Endodermal cell (in vitro differentiated cells): ENCODE data around the gene AADACL2. TPM values are rescaled to one million over a fixed set of nuclear protein-coding genes. Genes with fewer than 3 reads are reported as not detected.

Source experiments
- DNase-seq: peaks from one replicate; pipeline ENCODE4 v3.0.0-alpha.2; 2017
- H3K27ac ChIP-seq: 2 replicates; pipeline ENCODE4 v1.5.1; 2013; ENCODE audit warnings: mild to moderate bottlenecking, low read depth, low read length, moderate library complexity
- H3K27me3 ChIP-seq: 2 replicates; pipeline ENCODE4 v1.6.1; 2013; ENCODE audit warnings: mild to moderate bottlenecking, low read length, moderate library complexity; ENCODE audit not compliant: insufficient read depth, control insufficient read depth, poor library complexity, severe bottlenecking
- H3K36me3 ChIP-seq: 2 replicates; pipeline ENCODE4 v1.7.0; 2013; ENCODE audit warnings: mild to moderate bottlenecking, low read length, moderate library complexity; ENCODE audit not compliant: control insufficient read depth, insufficient read depth
- H3K4me1 ChIP-seq: one replicate; pipeline ENCODE4 v1.7.0; 2013; ENCODE audit warnings: low read length; ENCODE audit not compliant: control insufficient read depth, insufficient read depth
- H3K4me3 ChIP-seq: 2 replicates; pipeline ENCODE4 v1.5.1; 2013; ENCODE audit warnings: mild to moderate bottlenecking, low read length, moderate library complexity
- H3K9ac ChIP-seq: 2 replicates; pipeline ENCODE4 v1.6.1; 2013; ENCODE audit warnings: mild to moderate bottlenecking, low read length, moderate library complexity; ENCODE audit not compliant: poor library complexity, severe bottlenecking; ENCODE audit errors: extremely low read depth
- H3K9me3 ChIP-seq: 2 replicates; pipeline ENCODE4 v1.6.1; 2013; ENCODE audit warnings: mild to moderate bottlenecking, low read length, moderate library complexity; ENCODE audit not compliant: control insufficient read depth
- H3K27ac Mint-ChIP-seq: 2 replicates; pipeline ENCODE4 v1.8.0; 2020; ENCODE audit warnings: mixed read lengths
- H3K27me3 Mint-ChIP-seq: 2 replicates; pipeline ENCODE4 v1.8.0; 2021; ENCODE audit warnings: mild to moderate bottlenecking, mixed read lengths; ENCODE audit not compliant: insufficient read depth
- H3K36me3 Mint-ChIP-seq: 2 replicates; pipeline ENCODE4 v1.8.0; 2020; ENCODE audit warnings: low read depth, mixed read lengths
- H3K4me1 Mint-ChIP-seq: 2 replicates; pipeline ENCODE4 v1.8.0; 2020; ENCODE audit warnings: mixed read lengths
- H3K4me3 Mint-ChIP-seq: 2 replicates; pipeline ENCODE4 v1.8.0; 2020; ENCODE audit warnings: mild to moderate bottlenecking, moderate library complexity, mixed read lengths
- H3K9me3 Mint-ChIP-seq: 2 replicates; pipeline ENCODE4 v1.8.0; 2020; ENCODE audit warnings: mild to moderate bottlenecking, mixed read lengths
- WGBS, 2 experiments: methylation state at CpG; one replicate each; pipeline versions ENCODE4 v1.1.5 to v1.1.7; 2013; ENCODE audit warnings: missing lambda C conversion rate in 2 of 2, mixed read lengths in 1 of 2; ENCODE audit not compliant: insufficient coverage in 1 of 2, insufficient read length in 1 of 2; 5-methylcytosine and 5-hydroxymethylcytosine counted together
- total RNA-seq, 2 donors: library from RNA; stranded (reverse); fragmentation: NEBNext Ultra II Directional in 1 of 2; extraction: Animal tissue kit (Norgen Biotek cat#: 25700) in 1 of 2; gene quantifications; 2 replicates in 1 of 2; 3 replicates in 1 of 2; pipeline ENCODE4 v1.2.1, GENCODE V29; 2021
- TF ChIP-seq, protein P1 (sequence below): fragments of 200-600 bp; sonication (generic); conservative IDR thresholded peaks from 2 replicates; pipeline ENCODE4 v1.5.0; 2021; ENCODE audit warnings: antibody characterized with exemption, mild to moderate bottlenecking

Gene AADACL2
- total RNA-seq, 2 donors from 2014 or later = not detected

DNA sequence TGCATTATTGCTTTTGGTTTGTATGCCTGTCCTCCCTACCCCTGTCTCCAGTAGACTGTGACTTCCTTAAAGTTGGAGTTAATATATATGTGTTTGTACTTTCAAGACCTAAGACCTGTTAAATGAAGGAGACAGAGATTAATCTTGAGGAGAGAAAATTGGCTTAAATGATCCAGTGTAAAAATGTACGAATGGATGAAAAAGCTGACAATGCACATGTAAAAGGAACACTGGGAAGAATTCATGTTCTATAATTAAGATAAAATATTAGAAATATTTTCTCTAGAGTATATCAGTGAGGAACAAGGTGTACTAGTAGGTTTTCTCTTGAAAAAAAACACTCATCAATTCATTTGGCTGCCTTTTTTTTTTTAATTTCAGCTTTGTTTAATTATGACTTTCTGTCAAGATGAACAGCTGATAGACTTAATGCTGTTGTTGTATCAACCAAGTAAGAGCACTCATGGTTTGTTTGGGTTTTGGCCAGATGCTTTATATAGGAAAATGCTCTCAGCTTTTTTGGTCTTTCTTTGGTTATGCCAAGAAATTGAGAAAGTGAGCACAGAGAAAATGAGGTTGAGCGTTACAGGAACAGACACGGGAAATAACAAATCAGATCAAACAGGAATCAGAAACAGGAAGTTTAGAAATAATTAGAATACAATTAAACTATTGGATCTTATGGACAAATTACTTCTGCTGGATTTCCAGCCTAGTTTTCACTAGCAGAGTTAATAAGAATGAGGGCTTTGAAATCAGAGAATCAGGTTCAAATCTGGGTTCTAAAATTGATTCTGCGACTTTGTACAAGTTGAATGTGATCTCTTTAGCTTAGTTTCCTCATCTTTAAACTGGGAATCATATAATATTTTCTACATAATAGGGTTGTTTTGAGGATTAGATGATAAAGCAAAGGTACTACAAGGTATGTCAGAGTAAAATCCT, 41.9 kb downstream of the AADACL2 start:
- Histone ChIP-seq H3K4me3 (no peak overlapping the region), H3K36me3 (no peaks in the 10 kb centered on the region), H3K27me3 (no peaks in the 10 kb centered on the region), H3K9ac (no peak overlapping the region), H3K4me1 (no peaks in the 10 kb centered on the region), H3K9me3 (no peaks in the 10 kb centered on the region), H3K27ac (no peak overlapping the region)
- peak overlapping the region; percentile 16 for H3K27ac Mint-ChIP-seq
- 97 to 100% methylated on average over 1 to 4 of the region's 4 CpGs for WGBS, 2 experiments
- TF ChIP-seq, protein P1, sequence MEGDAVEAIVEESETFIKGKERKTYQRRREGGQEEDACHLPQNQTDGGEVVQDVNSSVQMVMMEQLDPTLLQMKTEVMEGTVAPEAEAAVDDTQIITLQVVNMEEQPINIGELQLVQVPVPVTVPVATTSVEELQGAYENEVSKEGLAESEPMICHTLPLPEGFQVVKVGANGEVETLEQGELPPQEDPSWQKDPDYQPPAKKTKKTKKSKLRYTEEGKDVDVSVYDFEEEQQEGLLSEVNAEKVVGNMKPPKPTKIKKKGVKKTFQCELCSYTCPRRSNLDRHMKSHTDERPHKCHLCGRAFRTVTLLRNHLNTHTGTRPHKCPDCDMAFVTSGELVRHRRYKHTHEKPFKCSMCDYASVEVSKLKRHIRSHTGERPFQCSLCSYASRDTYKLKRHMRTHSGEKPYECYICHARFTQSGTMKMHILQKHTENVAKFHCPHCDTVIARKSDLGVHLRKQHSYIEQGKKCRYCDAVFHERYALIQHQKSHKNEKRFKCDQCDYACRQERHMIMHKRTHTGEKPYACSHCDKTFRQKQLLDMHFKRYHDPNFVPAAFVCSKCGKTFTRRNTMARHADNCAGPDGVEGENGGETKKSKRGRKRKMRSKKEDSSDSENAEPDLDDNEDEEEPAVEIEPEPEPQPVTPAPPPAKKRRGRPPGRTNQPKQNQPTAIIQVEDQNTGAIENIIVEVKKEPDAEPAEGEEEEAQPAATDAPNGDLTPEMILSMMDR = no peak
- H3K9me3 Mint-ChIP-seq = no peaks in the 10 kb centered on the region
- no peaks in the 10 kb centered on the region for H3K36me3 Mint-ChIP-seq
- H3K4me1 Mint-ChIP-seq = peaks cover 9% of the 10 kb centered on the region
- no peaks in the 10 kb centered on the region for H3K27me3 Mint-ChIP-seq
- no peak for DNase-seq
- no peak overlapping the region for H3K4me3 Mint-ChIP-seq

DNA sequence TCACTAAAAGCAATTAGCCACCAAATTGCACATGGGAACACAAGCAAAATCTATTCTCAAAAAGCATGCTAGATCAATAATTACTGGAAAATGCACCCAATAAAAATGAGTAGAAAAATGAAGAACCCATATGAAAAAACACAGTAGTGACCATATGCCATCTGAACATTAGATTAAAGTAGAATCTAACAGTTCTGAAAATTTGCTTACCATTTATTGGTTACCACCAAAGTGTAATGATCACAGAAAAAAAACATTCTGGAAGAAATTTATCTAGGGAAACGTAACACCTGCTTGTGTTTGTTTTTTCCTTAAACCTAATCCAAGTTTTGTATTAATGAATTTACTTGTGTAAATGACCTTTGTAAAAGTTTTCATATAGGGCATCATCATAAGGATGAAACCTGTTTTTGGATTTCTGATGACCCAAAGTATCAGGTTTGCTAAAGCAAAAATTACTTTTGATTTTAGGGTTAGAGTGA, 42.6 kb downstream of the AADACL2 start:
- Mint-ChIP-seq H3K27me3 (no peaks in the 10 kb centered on the region), H3K9me3 (no peaks in the 10 kb centered on the region), H3K36me3 (no peaks in the 10 kb centered on the region), H3K4me1 (peaks cover 9% of the 10 kb centered on the region), H3K27ac (no peak overlapping the region), H3K4me3 (no peak overlapping the region)
- no peak for DNase-seq
- no peaks in the 10 kb centered on the region for H3K4me1 ChIP-seq
- H3K9ac ChIP-seq = no peak overlapping the region
- H3K27ac ChIP-seq = no peak overlapping the region
- no peaks in the 10 kb centered on the region for H3K36me3 ChIP-seq
- no peaks in the 10 kb centered on the region for H3K27me3 ChIP-seq
- H3K9me3 ChIP-seq = no peaks in the 10 kb centered on the region
- TF ChIP-seq, protein P1 = no peak
- H3K4me3 ChIP-seq = no peak overlapping the region
- 100% methylated on average over 1 of the region's 1 CpG; no CpG with 5 or more reads in 1 of the 2 experiments for WGBS, 2 experiments

DNA sequence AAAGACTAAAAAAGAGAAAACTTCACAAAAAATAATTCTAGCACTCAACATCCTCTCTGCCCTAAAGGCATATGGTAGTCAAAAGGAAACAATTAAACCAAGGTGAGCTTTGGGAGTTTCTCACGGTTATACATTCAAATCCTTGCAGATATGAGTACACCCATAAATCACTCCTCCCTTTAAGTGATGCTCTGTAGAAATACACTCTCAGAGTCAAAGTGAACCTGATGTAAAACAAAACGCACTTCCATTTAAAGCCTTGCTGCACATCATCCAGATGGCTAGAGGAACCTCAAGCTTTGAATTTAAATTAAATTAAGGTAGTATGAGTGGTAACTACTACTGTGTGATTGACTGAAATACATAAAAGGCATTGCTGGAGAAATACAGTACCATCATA, 44.2 kb downstream of the AADACL2 start:
- Mint-ChIP-seq H3K27me3 (no peaks in the 10 kb centered on the region), H3K36me3 (no peaks in the 10 kb centered on the region), H3K4me1 (peaks cover 9% of the 10 kb centered on the region), H3K9me3 (no peaks in the 10 kb centered on the region), H3K27ac (no peak overlapping the region), H3K4me3 (no peak overlapping the region)
- Histone ChIP-seq H3K27me3 (no peaks in the 10 kb centered on the region), H3K36me3 (no peaks in the 10 kb centered on the region), H3K27ac (no peak overlapping the region), H3K9me3 (no peaks in the 10 kb centered on the region), H3K9ac (no peak overlapping the region), H3K4me1 (no peaks in the 10 kb centered on the region), H3K4me3 (no peak overlapping the region)
- 100% methylated on average over 1 to 2 of the region's 2 CpGs for WGBS, 2 experiments
- no peak for DNase-seq
- TF ChIP-seq, protein P1 = no peak
